ENCODE measurements around the gene TLR8. TPM values are rescaled to one million over a fixed set of nuclear protein-coding genes. Genes with fewer than 3 reads are reported as not detected.

Gene TLR8
- total RNA-seq, 1 donor from 2014 or later, result not detected

DNA sequence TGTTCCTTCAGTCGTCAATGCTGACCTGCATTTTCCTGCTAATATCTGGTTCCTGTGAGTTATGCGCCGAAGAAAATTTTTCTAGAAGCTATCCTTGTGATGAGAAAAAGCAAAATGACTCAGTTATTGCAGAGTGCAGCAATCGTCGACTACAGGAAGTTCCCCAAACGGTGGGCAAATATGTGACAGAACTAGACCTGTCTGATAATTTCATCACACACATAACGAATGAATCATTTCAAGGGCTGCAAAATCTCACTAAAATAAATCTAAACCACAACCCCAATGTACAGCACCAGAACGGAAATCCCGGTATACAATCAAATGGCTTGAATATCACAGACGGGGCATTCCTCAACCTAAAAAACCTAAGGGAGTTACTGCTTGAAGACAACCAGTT, 12.6 kb downstream of the TLR8 start:
- no peaks in the 10 kb centered on the region for H3K9me3 Mint-ChIP-seq (ENCODE audit: unreplicated experiment)

GRCh38 chrX:12919620-12920019, 13.2 kb downstream of the TLR8 start:
- H3K27me3 Mint-ChIP-seq (ENCODE audit: low read depth, unreplicated experiment), result peaks cover 2% of the 10 kb centered on the region
- DNase-seq (ENCODE audit: low read depth) (no peak), FAIRE-seq (no peak)

More for the DNA sequence above, 12.6 kb downstream of the TLR8 start:
- no peaks in the 10 kb centered on the region for H3K36me3 ChIP-seq (ENCODE audit: insufficient read depth, low read length)
- TF ChIP-seq CTCF (IDR thresholded peaks at IDR 0.05; ENCODE audit: insufficient read depth, low read depth, low read length) (no peak), EZH2 (IDR thresholded peaks at IDR 0.05; ENCODE audit: insufficient read depth, low read length) (no peak)
- Mint-ChIP-seq H3K4me1 (ENCODE audit: low read depth, unreplicated experiment) (no peaks in the 10 kb centered on the region), H3K27me3 (ENCODE audit: low read depth, unreplicated experiment) (no peaks in the 10 kb centered on the region), H3K36me3 (ENCODE audit: low read depth, unreplicated experiment) (no peaks in the 10 kb centered on the region), H3K27ac (ENCODE audit: unreplicated experiment) (no peak overlapping the region), H3K4me3 (ENCODE audit: unreplicated experiment) (no peak overlapping the region)
- no peaks in the 10 kb centered on the region for H3K9me3 ChIP-seq (ENCODE audit: insufficient read depth, low read depth, low read length)
- no peak overlapping the region for H3K4me3 ChIP-seq (ENCODE audit: insufficient read depth, low read depth, low read length)
- no peak overlapping the region for H2AFZ ChIP-seq (ENCODE audit: low read depth, low read length)
- no peaks in the 10 kb centered on the region for H3K27me3 ChIP-seq (ENCODE audit: insufficient read depth, low read length)
- no peak for DNase-seq (ENCODE audit: low read depth)
- H3K27ac ChIP-seq (ENCODE audit: low read depth, low read length), result no peak overlapping the region
- H4K20me1 ChIP-seq (ENCODE audit: insufficient read depth, low read length), result no peaks in the 10 kb centered on the region
- H3K9ac ChIP-seq (ENCODE audit: low read length), result no peak overlapping the region
- H3K4me2 ChIP-seq (ENCODE audit: low read length), result no peak overlapping the region
- no peaks in the 10 kb centered on the region for H3K4me1 ChIP-seq (ENCODE audit: insufficient read depth, low read length)
- H3K79me2 ChIP-seq (ENCODE audit: insufficient read depth, low read length), result no peaks in the 10 kb centered on the region
- FAIRE-seq, result peak; percentile 52

More at GRCh38 chrX:12919620-12920019, 13.2 kb downstream of the TLR8 start:
- Histone ChIP-seq H3K4me2 (ENCODE audit: low read length) (no peak overlapping the region), H4K20me1 (ENCODE audit: insufficient read depth, low read length) (no peaks in the 10 kb centered on the region), H3K36me3 (ENCODE audit: insufficient read depth, low read length) (no peaks in the 10 kb centered on the region), H3K27ac (ENCODE audit: low read depth, low read length) (no peak overlapping the region), H3K79me2 (ENCODE audit: insufficient read depth, low read length) (no peaks in the 10 kb centered on the region), H2AFZ (ENCODE audit: low read depth, low read length) (no peak overlapping the region), H3K9me3 (ENCODE audit: insufficient read depth, low read depth, low read length) (no peaks in the 10 kb centered on the region), H3K4me1 (ENCODE audit: insufficient read depth, low read length) (no peaks in the 10 kb centered on the region), H3K9ac (ENCODE audit: low read length) (no peak overlapping the region), H3K4me3 (ENCODE audit: insufficient read depth, low read depth, low read length) (no peak overlapping the region), H3K27me3 (ENCODE audit: insufficient read depth, low read length) (no peaks in the 10 kb centered on the region)
- H3K9me3 Mint-ChIP-seq (ENCODE audit: unreplicated experiment), result peaks cover 3% of the 10 kb centered on the region
- no peaks in the 10 kb centered on the region for H3K4me1 Mint-ChIP-seq (ENCODE audit: low read depth, unreplicated experiment)
- TF ChIP-seq EZH2 (IDR thresholded peaks at IDR 0.05; ENCODE audit: insufficient read depth, low read length), result no peak
- no peak for TF ChIP-seq CTCF (IDR thresholded peaks at IDR 0.05; ENCODE audit: insufficient read depth, low read depth, low read length)
- H3K4me3 Mint-ChIP-seq (ENCODE audit: unreplicated experiment), result no peak overlapping the region
- H3K27ac Mint-ChIP-seq (ENCODE audit: unreplicated experiment), result no peak overlapping the region
- no peaks in the 10 kb centered on the region for H3K36me3 Mint-ChIP-seq (ENCODE audit: low read depth, unreplicated experiment)

All from astrocyte (in vitro differentiated cells and primary cell).